GM19099 (cell line): ENCODE data around the gene CERS6.

ENCODE experiments used
- POLR2A ChIP-seq: IDR thresholded peaks from 3 replicates; pipeline ENCODE4 v1.6.1; 2011; ENCODE audit warnings: low read depth; ENCODE audit not compliant: insufficient read length; ENCODE audit errors: extremely low read depth

Gene CERS6

DNA sequence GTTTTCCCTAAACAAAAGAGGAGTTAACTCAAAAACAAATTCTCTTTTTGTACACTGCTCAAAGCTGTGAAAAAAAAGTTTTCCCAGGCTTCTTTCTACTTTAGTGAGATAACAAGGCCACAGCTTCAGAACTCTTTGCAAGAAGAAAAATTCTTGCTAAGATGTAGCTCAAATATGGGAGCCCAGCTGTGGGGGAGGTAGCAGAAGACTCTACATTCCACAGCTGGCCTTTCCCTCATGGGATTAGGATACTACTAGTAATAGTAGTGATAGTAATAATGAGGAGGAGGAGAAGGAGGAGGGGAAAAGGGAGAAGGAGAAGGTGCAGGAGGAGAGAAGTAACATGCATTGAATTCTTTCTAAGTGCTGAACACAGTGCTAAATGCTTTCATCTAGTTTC, 19.2 kb upstream of the CERS6 start:
- TF ChIP-seq POLR2A, result no peak

DNA sequence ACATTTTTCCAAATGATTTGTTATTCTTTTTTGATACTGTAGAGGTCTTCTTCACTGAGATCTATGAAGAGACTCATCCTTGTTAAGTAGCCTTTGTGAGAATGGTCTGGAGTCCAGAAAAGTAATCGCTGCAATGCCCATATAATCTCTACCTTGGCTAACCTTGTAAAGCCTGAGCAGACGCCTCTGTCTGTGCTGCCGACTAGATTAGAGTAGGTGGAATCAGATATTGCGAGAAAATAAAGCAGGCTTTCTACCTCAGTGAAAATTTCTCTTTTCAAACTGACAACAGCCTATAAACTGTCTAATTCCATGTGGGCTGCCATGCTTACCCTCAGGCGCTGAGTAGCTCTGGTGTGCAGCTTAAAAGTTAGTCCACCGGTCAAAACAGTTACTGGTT, 17.5 kb upstream of the CERS6 start:
- TF ChIP-seq POLR2A, result no peak

GRCh38 chr2:168439536-168439935, 16.5 kb upstream of the CERS6 start:
- TF ChIP-seq POLR2A, result no peak

DNA sequence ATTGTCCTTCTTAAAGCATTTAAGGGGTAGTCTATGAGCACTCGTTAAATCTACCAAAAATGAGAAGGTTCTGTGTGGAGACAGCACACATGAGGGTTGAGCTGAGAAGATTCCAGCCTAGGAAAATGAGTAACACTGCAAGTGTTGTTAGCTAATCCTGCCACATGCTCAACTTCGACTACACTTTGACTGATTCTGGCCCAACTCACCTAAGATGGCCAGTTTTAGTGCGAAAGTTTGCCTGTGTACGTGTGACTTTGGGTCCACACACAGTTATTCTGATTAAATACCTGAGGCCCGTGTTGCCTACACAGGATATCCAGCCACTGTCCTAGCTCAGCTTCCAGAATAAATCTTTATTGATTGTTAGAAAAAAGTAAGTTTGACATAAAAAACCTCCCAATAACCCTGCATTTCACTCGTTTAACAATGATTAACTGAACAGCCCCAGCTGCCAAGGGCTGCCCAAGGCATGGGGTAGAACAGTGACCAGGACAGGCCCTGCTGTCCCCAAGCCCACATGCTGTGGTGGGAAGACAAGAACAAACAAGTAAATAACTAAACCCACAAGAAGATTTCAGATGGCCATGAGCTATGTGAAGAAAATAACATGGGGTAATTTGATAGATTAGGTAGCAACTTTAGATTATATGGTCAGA, 14.7 kb upstream of the CERS6 start:
- TF ChIP-seq POLR2A, result no peak

- TF ChIP-seq POLR2A, result no peak
These were observed 12.3 kb upstream of the CERS6 start for GRCh38 chr2:168443818-168444217.

GRCh38 chr2:168445960-168446359, 10.1 kb upstream of the CERS6 start:
- no peak for TF ChIP-seq POLR2A

- no peak for TF ChIP-seq POLR2A
These were observed 7.1 kb upstream of the CERS6 start for GRCh38 chr2:168448980-168449379.

DNA sequence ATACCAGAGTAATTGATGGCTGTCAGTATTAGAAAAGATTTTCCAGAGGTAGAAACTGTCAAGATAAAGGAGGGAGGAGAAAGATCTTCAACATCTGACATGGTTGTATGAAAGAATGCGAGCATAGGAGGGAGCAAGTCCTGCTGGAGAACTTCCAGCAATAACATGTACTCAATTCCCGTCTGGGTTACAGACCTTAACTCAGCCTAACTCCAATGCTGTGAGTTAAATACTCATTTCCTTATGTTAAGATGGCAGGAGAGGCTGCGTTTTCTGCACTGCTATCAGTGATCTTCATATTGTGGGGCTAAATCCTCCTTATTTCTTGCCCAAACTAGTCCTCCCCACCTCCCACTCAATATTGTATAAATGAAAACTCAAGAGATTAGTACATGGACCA, 6.7 kb upstream of the CERS6 start:
- no peak for TF ChIP-seq POLR2A

- no peak for TF ChIP-seq POLR2A
These were observed 5.9 kb upstream of the CERS6 start for GRCh38 chr2:168450171-168450570.

- TF ChIP-seq POLR2A, result no peak
These were observed 5.3 kb upstream of the CERS6 start for GRCh38 chr2:168450732-168451131.

DNA sequence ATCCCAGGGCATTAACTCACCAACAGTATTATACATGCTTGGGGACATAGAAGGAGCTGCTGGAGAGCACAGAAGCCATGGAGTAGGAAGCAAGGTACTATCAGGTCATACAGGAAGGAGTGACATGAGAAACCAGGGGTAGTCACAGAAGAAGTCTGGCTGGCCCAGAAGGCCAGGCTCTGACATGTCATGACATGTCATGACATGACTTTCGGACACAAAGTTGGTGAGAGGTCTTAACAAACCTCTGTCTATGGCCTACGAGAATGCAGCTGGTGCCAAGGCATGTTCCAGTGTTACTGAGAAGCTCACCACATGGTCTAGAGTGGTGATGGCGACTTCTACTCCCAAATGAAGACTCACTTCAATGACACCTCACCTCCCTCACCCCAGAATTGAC, 3.3 kb upstream of the CERS6 start:
- no peak for TF ChIP-seq POLR2A

- TF ChIP-seq POLR2A, result no peak
These were observed 2.7 kb upstream of the CERS6 start for GRCh38 chr2:168453404-168453803.

- no peak for TF ChIP-seq POLR2A
These were observed 1.1 kb upstream of the CERS6 start for GRCh38 chr2:168454737-168455644.

GRCh38 chr2:168456521-168457189, 583 bp downstream of the CERS6 start:
- TF ChIP-seq POLR2A, result no peak

DNA sequence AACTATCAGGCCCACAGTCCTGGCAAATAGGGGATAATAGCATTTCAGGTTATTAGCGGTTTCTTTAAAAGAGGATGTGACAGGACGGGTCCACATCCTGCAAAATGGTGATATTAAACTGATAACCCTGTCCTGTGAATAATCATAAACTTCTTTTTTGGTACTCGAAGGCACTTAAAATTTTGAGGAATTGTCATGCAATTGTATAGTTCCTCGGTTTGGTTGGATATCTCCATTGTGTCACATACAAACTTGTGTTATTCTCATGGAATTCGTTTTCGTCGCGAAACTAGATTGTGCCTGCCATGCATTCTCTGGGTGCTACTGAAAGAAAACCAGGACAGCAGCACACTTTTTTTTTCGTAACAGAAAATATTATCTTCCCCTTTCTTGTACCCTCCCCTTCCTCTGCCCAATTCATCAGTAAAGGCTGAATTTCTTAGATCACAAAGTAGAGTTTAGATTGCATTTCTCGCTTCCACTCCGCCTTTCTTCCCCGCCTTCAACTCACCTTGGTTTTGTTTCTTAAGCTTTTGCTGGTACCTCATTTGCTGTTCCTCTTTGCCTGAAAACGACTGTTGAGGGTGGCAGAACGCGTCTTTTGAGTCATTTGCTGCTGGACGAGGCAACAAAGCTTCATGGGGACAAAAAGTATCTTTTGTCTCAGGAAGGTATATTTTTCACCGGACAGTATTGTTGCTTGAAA, 1.3 kb downstream of the CERS6 start:
- no peak for TF ChIP-seq POLR2A
